NCI-H82 treated with DMSO at 0.1 percent for 48 hours (cell line): ENCODE data around the gene VWDE.

Experiments used
- DNase-seq: peaks from one replicate; lab custom pipeline; 2025; ENCODE audit not compliant: unreplicated experiment; lab: John Stamatoyannopoulos, UW

Gene VWDE

DNA sequence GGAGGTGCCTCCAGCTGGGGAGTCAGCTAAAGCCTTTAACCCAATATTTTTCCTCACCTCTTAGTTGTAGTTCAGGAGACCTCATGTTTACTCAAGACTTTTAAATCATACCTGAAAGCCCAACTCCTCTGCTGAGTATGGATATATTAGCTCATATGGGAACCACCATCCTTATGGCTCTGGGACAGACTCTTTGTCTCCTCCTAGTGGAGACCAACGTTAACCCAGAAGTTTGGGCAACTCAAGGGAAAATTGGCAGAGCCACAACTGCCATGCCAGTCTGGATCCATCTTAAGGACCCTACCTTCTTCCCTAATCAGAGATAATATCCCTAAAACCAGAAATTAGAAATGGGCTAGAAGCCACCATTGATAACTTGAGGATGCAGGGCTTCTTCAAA is 111.8 kb downstream of the VWDE start:
- no peak for DNase-seq

DNA sequence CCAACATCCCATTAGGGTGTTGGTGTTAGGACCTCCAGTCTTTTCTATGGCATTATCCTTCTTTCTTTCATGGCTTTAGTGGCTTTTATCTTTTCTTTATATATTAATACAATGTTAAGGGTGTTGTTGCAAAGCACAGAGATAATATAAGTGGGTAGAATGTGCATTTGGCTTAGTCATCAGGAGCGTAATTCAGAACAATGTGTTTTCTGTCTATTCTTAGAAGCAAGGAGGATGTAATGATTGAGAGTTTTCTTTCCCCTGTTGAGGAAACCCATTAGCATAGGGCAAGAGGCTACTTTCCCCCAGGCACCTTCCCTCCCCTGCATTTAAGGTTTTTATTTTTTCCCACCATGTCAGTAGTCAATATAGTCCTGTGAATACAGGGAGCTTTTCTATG is 112.9 kb downstream of the VWDE start:
- DNase-seq = no peak

DNA sequence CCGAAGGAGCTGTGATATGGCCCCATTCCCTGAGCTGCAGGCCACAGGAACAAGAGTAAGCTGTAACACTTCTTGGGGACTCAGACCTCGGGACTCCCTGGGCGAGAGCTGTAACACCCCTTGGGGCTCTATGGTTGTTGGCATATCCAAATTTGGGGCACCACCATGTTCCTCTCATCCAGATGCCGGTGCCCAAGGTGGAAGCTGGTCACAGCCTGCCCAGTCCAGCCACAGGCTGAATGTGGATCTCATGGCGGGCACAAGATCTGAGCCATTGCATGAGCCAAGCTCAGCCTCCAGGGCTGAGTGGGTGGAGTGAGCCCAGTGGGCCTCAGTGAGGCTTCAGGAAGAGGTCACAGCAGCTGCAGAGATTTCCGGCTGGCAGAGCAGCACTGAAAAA is 113.7 kb downstream of the VWDE start:
- DNase-seq = no peak

DNA sequence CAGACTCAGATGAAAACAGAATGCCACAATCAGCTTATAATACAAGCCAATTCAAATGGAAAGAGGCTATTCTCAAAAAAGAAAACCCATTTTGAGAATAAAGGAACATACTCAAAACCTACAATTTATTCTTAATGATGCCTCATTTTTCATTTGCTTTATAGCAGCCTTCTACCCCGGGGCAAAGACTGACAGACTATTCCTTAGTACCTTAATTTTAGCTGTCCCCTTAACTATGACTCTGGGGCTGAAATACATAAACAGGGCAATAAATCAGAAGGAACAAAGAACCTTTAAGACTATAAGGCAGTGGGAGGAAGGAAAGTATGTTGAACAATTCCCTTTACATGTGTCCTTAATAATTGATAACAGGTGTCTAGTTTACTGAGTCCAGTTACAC is 115.8 kb downstream of the VWDE start:
- no peak for DNase-seq

DNA sequence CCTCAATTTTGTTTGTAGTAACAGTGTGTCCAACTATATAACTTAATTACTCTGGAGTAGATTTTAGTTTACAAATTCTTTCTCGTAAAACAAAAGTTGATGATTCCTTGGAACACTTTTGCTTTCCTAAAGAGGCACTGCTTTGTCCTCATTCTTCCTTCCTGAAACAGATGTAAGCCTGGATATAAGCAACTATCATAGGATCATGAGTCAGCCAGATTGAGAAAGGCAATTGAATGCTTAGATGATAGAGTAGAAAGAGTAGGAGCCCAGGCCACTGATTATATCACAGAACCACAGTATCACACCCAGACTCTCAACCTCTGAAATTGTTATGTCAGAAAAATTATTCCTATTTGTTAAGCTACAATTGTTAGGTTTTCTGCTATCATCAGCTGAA is 122.6 kb downstream of the VWDE start:
- no peak for DNase-seq
